Common myeloid progenitor, CD34-positive (primary cell): ENCODE data around the gene INSYN2B.
"Not testable (repeated sequence)": the region's sequence is repeated elsewhere in the genome, so short reads cannot be mapped to it uniquely, and the experiment has no call there.

ENCODE experiments used
- CTCF ChIA-PET: fragments of 350-600 bp; sonication (Branson Sonifier 250); formaldehyde crosslinking; loops from one replicate; lab custom pipeline; 2021; ENCODE audit warnings: antibody characterized with exemption; lab: Charles Lee
- POLR2A ChIA-PET: fragments of 350-600 bp; sonication (Branson Sonifier 250); formaldehyde crosslinking; loops from one replicate; lab custom pipeline; 2021; ENCODE audit warnings: antibody characterized with exemption; lab: Charles Lee
- DNase-seq, 3 donors: peaks; one replicate each; pipeline versions ENCODE4 v3.0.0 to v3.0.0-alpha.2; 2013
- H3K27ac ChIP-seq, 2 experiments: 1 replicate in 1 of 2; 2 replicates in 1 of 2; pipeline ENCODE4 v1.7.0; 2013; ENCODE audit warnings: inconsistent platforms in 2 of 2, low read length in 2 of 2, mild to moderate bottlenecking in 2 of 2, low read depth in 1 of 2, moderate library complexity in 1 of 2; ENCODE audit not compliant: severe bottlenecking in 2 of 2, insufficient read depth in 1 of 2, poor library complexity in 1 of 2
- H3K27me3 ChIP-seq, 5 experiments: replicated peaks in 2 of 5; 1 replicate in 3 of 5; 2 replicates in 2 of 5; pipeline versions ENCODE4 v1.6.1 to v1.7.0; 2013; ENCODE audit warnings: low read length in 4 of 5, mild to moderate bottlenecking in 2 of 5, moderate library complexity in 2 of 5, inconsistent platforms in 1 of 5; ENCODE audit not compliant: insufficient read depth in 5 of 5, control insufficient read depth in 4 of 5
- H3K36me3 ChIP-seq, 4 experiments: 1 replicate in 2 of 4; 2 replicates in 2 of 4; pipeline versions ENCODE4 v1.6.1 to v1.7.0; 2013; ENCODE audit warnings: low read length in 3 of 4, control low read depth in 1 of 4, mild to moderate bottlenecking in 1 of 4; ENCODE audit not compliant: control insufficient read depth in 4 of 4, insufficient read depth in 4 of 4
- H3K4me1 ChIP-seq, 4 experiments: 1 replicate in 3 of 4; 2 replicates in 1 of 4; pipeline versions ENCODE4 v1.6.1 to v1.7.1; 2013; ENCODE audit warnings: low read length in 3 of 4, mild to moderate bottlenecking in 3 of 4, control low read depth in 1 of 4, inconsistent platforms in 1 of 4, moderate library complexity in 1 of 4; ENCODE audit not compliant: control insufficient read depth in 4 of 4, insufficient read depth in 4 of 4; ENCODE audit errors: control extremely low read depth in 1 of 4
- H3K4me3 ChIP-seq, 7 experiments: 1 replicate in 4 of 7; 2 replicates in 3 of 7; pipeline versions ENCODE4 v1.5.1 to v1.7.0; 2013; ENCODE audit warnings: mild to moderate bottlenecking in 7 of 7, low read length in 6 of 7, moderate library complexity in 6 of 7, inconsistent platforms in 2 of 7, low read depth in 2 of 7, control low read depth in 1 of 7; ENCODE audit not compliant: insufficient read depth in 4 of 7, control insufficient read depth in 1 of 7; ENCODE audit errors: extremely low read depth in 1 of 7
- H3K9me3 ChIP-seq, 5 experiments: 1 replicate in 4 of 5; 2 replicates in 1 of 5; pipeline versions ENCODE4 v1.6.1 to v1.7.1; 2013; ENCODE audit warnings: low read length in 4 of 5, mild to moderate bottlenecking in 2 of 5, inconsistent platforms in 1 of 5, low read depth in 1 of 5, moderate library complexity in 1 of 5; ENCODE audit not compliant: control insufficient read depth in 4 of 5, insufficient read depth in 2 of 5; ENCODE audit errors: control extremely low read depth in 1 of 5
- WGBS: methylation state at CpG from one replicate; pipeline ENCODE4 v1.1.5; 2013; ENCODE audit not compliant: insufficient coverage; 5-methylcytosine and 5-hydroxymethylcytosine counted together

Gene INSYN2B

DNA sequence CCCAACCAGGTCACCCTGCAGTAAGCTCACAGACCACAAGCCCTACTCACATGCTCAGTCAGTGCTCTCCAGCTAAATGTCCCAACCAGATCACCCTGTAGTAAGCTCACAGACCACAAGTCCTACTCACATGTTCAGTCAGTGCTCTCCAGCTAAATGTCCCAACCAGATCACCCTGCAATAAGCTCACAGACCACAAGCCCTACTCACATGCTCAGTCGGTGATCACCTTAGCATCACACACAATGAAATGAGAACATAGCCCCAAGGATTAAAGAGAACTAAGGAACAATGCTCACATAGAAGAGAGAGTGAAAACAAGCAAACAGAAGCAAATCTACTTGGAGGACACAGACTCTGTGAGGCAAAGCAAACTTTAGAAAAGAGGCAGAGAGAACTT is 145.8 kb downstream of the INSYN2B start:
- H3K27me3 ChIP-seq, H3K9me3 ChIP-seq, H3K27ac ChIP-seq, H3K4me3 ChIP-seq, CTCF ChIA-PET: not testable (repeated sequence)
- peaks cover 9 to 45% (median 21%) of the 10 kb centered on the region in 4 experiments for H3K36me3 ChIP-seq
- POLR2A ChIA-PET, result interaction anchor here (0.6 kb wide), 1 partner anchor 73 kb away, joined by 3 read pairs; no protein-coding TSS in a partner anchor
- H3K4me1 ChIP-seq, result peaks cover 0 to 14% (median 0%) of the 10 kb centered on the region in 4 experiments
- DNase-seq, result peak in 1 of 3 donors; percentile 6
- no CpG with 5 or more reads among the region's 1 CpG for WGBS

DNA sequence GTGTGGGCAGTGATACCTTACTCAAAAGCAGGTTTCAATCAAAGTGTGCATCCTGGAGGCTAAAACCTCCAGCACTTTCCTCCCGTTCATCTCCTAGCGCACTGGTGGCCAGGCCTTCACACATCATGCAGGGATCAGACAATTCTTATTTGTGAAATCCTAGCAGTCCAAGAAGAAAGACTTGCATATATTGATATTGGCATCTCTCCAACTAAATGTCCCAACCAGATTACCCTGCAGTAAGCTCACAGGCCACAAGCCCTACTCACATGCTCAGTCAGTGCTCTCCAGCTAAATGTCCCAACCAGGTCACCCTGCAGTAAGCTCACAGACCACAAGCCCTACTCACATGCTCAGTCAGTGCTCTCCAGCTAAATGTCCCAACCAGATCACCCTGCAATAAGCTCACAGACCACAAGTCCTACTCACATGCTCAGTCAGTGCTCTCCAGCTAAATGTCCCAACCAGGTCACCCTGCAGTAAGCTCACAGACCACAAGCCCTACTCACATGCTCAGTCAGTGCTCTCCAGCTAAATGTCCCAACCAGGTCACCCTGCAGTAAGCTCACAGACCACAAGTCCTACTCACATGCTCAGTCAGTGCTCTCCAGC is 146.5 kb downstream of the INSYN2B start:
- peaks cover 0 to 14% (median 0%) of the 10 kb centered on the region in 4 experiments for H3K4me1 ChIP-seq
- H3K36me3 ChIP-seq, result peaks cover 8 to 37% (median 17%) of the 10 kb centered on the region in 4 experiments
- POLR2A ChIA-PET, result interaction anchor here (0.6 kb wide), 1 partner anchor 74 kb away, joined by 3 read pairs; no protein-coding TSS in a partner anchor
- CTCF ChIA-PET, H3K4me3 ChIP-seq, DNase-seq, H3K9me3 ChIP-seq, H3K27ac ChIP-seq, H3K27me3 ChIP-seq: not testable (repeated sequence)
- 100% methylated on average over 1 of the region's 2 CpGs for WGBS

DNA sequence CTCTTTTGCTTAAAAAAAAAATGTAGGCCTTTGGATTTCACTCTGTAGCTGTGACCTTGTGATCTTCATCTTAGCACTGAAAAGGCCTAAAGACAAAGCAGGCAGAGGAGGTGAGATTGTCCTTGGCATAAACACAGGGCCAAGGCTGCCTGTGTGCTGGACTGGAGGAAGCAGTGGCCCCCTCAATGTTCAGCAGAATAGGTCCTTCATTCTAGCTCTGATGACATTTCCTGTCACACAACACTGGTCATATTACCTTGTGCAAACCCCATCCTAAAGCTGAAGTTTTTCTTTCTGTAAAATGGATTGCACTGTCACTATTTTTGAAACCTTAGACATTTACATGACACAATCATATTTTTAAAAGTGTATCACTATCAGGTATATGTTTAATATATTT is 147.4 kb downstream of the INSYN2B start:
- Histone ChIP-seq H3K27ac (no peak overlapping the region), H3K4me3 (no peak overlapping the region)
- CTCF ChIA-PET, result no interaction called here

GRCh38 chr5:169832304-169832703 is 148.0 kb downstream of the INSYN2B start:
- no peak overlapping the region for H3K27ac ChIP-seq
- POLR2A ChIA-PET, result no interaction called here

More for the DNA sequence above, 147.4 kb downstream of the INSYN2B start:
- Histone ChIP-seq H3K36me3 (peaks cover 9 to 31% (median 12%) of the 10 kb centered on the region in 4 experiments), H3K9me3 (no peaks in the 10 kb centered on the region), H3K27me3 (no peaks in the 10 kb centered on the region), H3K4me1 (peaks cover 0 to 14% (median 0%) of the 10 kb centered on the region in 4 experiments)
- POLR2A ChIA-PET, result interaction anchor here (0.6 kb wide), 1 partner anchor 67 kb away, joined by 6 read pairs; no protein-coding TSS in a partner anchor
- no peak for DNase-seq

DNA sequence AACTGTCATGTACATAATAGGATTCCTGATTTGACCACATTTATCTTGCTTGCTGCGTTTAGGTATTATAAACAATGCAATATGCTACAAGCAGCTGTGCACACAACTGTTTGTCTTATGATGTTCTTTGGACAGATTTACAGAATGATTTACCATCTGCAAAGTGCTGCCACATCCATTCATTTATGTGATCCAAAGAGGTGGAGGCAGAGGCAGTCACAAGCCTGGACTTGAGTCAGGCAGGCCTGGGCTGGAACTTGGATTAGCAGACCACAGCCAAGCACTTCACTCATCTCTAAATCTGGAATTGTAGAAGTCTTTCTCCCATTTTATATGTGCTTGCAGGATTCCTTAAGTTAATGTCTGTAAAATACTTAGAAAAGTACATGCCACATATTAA is 149.0 kb downstream of the INSYN2B start:
- peaks cover 10 to 30% (median 13%) of the 10 kb centered on the region in 4 experiments for H3K36me3 ChIP-seq
- POLR2A ChIA-PET, result no interaction called here
- no peak overlapping the region for H3K4me3 ChIP-seq
- CTCF ChIA-PET, result no interaction called here
- no peak overlapping the region for H3K27ac ChIP-seq
- peaks cover 0 to 14% (median 0%) of the 10 kb centered on the region in 4 experiments for H3K4me1 ChIP-seq
- 100% methylated on average over 1 of the region's 1 CpG for WGBS
- no peaks in the 10 kb centered on the region for H3K9me3 ChIP-seq
- DNase-seq, result no peak
- no peaks in the 10 kb centered on the region for H3K27me3 ChIP-seq

More at GRCh38 chr5:169832304-169832703, 148.0 kb downstream of the INSYN2B start:
- CTCF ChIA-PET, result no interaction called here
- H3K9me3 ChIP-seq, result no peaks in the 10 kb centered on the region
- no peak overlapping the region for H3K4me3 ChIP-seq
- H3K36me3 ChIP-seq, result peaks cover 11 to 27% (median 14%) of the 10 kb centered on the region in 4 experiments
- no peak for DNase-seq
- WGBS, result no CpG with 5 or more reads among the region's 3 CpGs
- H3K4me1 ChIP-seq, result peaks cover 0 to 14% (median 0%) of the 10 kb centered on the region in 4 experiments
- H3K27me3 ChIP-seq, result no peaks in the 10 kb centered on the region

GRCh38 chr5:169828385-169828784 is 151.9 kb downstream of the INSYN2B start:
- 100% methylated on average over 1 of the region's 4 CpGs for WGBS
- CTCF ChIA-PET, result interaction anchor here (1.3 kb wide), 1 partner anchor 152 kb away, joined by 3 read pairs; the partner anchor contains the start of gene INSYN2B
- Histone ChIP-seq H3K27ac (no peak overlapping the region), H3K27me3 (no peaks in the 10 kb centered on the region), H3K4me1 (peaks cover 0 to 9% (median 0%) of the 10 kb centered on the region in 4 experiments), H3K9me3 (no peaks in the 10 kb centered on the region), H3K36me3 (peaks cover 11 to 29% (median 13%) of the 10 kb centered on the region in 4 experiments), H3K4me3 (no peak overlapping the region)
- POLR2A ChIA-PET, result no interaction called here
- DNase-seq, result no peak

DNA sequence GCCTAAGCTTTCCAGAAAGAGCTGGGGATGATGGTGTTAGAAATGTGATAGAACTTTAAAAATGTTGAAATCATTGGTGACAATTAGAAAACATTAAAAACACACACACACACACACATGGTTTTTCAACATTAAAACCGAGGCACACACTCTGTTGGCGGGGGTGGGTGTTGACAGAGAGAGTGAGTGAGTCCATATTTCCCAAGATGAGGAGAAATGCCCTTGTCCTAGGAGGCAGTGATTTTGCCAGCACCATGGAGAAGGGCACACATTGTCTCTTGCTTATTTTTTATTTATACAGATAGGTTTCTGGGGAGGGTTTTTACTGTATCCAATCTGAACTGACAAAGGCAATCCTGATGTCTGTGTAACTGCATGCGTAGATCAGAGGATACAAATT is 152.5 kb downstream of the INSYN2B start:
- no peak overlapping the region for H3K4me3 ChIP-seq
- H3K27me3 ChIP-seq, result no peaks in the 10 kb centered on the region
- DNase-seq, result no peak
- H3K36me3 ChIP-seq, result peaks cover 9 to 24% (median 13%) of the 10 kb centered on the region in 4 experiments
- no peak overlapping the region for H3K27ac ChIP-seq
- no peaks in the 10 kb centered on the region for H3K9me3 ChIP-seq
- ChIA-PET CTCF (no interaction called here), POLR2A (no interaction called here)
- WGBS, result 90% methylated on average over 2 of the region's 3 CpGs
- peaks cover 0 to 6% (median 0%) of the 10 kb centered on the region in 4 experiments for H3K4me1 ChIP-seq
